Panc1 (cell line): ENCODE data around the gene ABCD3.

ENCODE experiments used
- CTCF ChIP-seq: fragments of 450-650 bp; IDR thresholded peaks from 2 replicates; pipeline ENCODE4 v1.5.1; 2017; ENCODE audit warnings: mild to moderate bottlenecking
- POLR2AphosphoS5 ChIP-seq: IDR thresholded peaks from 2 replicates; pipeline ENCODE4 v1.6.1; 2012; ENCODE audit warnings: mild to moderate bottlenecking, low read depth, low read length, moderate library complexity
- REST ChIP-seq, 2 experiments: IDR thresholded peaks; 2 replicates each; pipeline ENCODE4 v1.6.1; 2011 to 2012; ENCODE audit warnings: low read depth in 2 of 2, control low read depth in 1 of 2, low read length in 1 of 2, mild to moderate bottlenecking in 1 of 2, moderate library complexity in 1 of 2; ENCODE audit not compliant: insufficient read depth in 1 of 2
- SIN3A ChIP-seq: IDR thresholded peaks from 2 replicates; pipeline ENCODE4 v1.6.1; 2012; ENCODE audit warnings: low read depth, mild to moderate bottlenecking, low read length, moderate library complexity, borderline replicate concordance; ENCODE audit not compliant: insufficient read depth
- TCF7L2 ChIP-seq: IDR thresholded peaks from 2 replicates; pipeline ENCODE4 v1.6.1; 2011; ENCODE audit warnings: mild to moderate bottlenecking, low read depth, low read length, inconsistent platforms

DNA sequence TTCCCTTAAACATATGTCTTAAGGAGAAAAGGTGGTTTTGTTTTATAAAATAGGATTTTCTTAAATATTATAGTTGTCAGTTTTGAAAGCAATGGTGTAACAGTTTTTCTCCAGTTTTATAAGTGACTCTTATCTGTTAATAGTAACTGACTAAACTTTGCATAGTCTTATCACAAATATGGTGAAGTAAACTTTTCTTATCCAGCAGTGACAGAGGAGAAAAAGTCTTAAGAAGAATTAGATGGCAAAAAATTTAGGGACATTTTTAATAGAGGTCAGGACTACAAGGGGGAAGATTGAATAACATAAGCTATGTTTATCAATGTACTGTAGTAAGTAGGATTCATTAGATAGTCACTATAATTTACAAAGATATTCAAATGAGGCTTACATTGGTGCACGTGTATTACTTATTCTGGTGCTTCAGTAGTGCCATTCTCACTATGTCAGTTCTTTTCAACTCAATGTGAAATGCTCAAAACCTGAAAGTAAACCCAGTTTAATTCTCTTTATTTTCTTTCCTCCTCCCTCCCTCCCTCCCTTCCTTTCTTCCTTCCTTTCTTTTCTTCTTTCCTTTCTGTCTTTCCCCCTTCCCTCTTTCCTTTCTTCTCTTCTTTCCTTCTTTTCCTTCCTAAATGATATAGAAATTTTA lies 97.2 kb downstream of the ABCD3 start:
- TF ChIP-seq CTCF (no peak), POLR2AphosphoS5 (no peak), TCF7L2 (no peak), SIN3A (no peak), REST (IDR thresholded peaks at IDR 0.05; ENCODE audit: insufficient read depth in 1 of 2, low read depth in 2 of 2, low read length in 1 of 2) (no peak)
